K562 (cell line): ENCODE results near the gene DNAI7. TPM values are rescaled to one million over a fixed set of nuclear protein-coding genes. Genes with fewer than 3 reads are reported as not detected.

ENCODE experiments used
- BDP1 ChIP-seq: IDR thresholded peaks from 3 replicates; pipeline ENCODE4 v1.6.1; 2011; ENCODE audit not compliant: insufficient read length, insufficient read depth
- CBX2 ChIP-seq: fragments of 200-600 bp; sonication (generic); IDR thresholded peaks from one replicate; pipeline ENCODE4 v1.6.1; 2012; ENCODE audit warnings: mild to moderate bottlenecking, low read length, inconsistent platforms; ENCODE audit not compliant: insufficient read depth, poor library complexity, severe bottlenecking
- CHCHD3 ChIP-seq: fragments of 250-450 bp; sonication (Bioruptor Pico); IDR thresholded peaks from 2 replicates; pipeline ENCODE4 v2.1.2; 2022; ENCODE audit warnings: mild to moderate bottlenecking
- ETS1 ChIP-seq: conservative IDR thresholded peaks from 2 replicates; pipeline ENCODE4 v1.6.1; 2011; ENCODE audit warnings: low read depth, mild to moderate bottlenecking, low read length; ENCODE audit not compliant: control insufficient read depth
- GATA2 ChIP-seq: sonication (generic); formaldehyde crosslinking; IDR thresholded peaks from 2 replicates; pipeline ENCODE4 v1.4.0; 2020; ENCODE audit warnings: mild to moderate bottlenecking, missing genetic modification reagents
- NFE2 ChIP-seq: IDR thresholded peaks from 2 replicates; pipeline ENCODE4 v1.6.1; 2014; ENCODE audit warnings: antibody characterized with exemption, low read depth
- PATZ1 ChIP-seq: fragments of 250-450 bp; sonication (Bioruptor Pico); IDR thresholded peaks from 2 replicates; pipeline ENCODE4 v1.5.0; 2020; ENCODE audit warnings: mild to moderate bottlenecking, borderline replicate concordance
- PKNOX1 ChIP-seq: fragments of 450-650 bp; IDR thresholded peaks from 2 replicates; pipeline ENCODE4 v1.6.1; 2016
- ZBTB7A ChIP-seq: IDR thresholded peaks from 2 replicates; pipeline ENCODE4 v1.6.1; 2011; ENCODE audit warnings: low read depth, mild to moderate bottlenecking, low read length, moderate library complexity, borderline replicate concordance; ENCODE audit not compliant: control insufficient read depth
- ZNF431 ChIP-seq: sonication (generic); formaldehyde crosslinking; IDR thresholded peaks from 2 replicates; pipeline ENCODE4 v1.8.0; 2022; ENCODE audit warnings: mild to moderate bottlenecking, missing genetic modification reagents
- ZNF583 ChIP-seq: fragments of 250-450 bp; sonication (Bioruptor Pico); IDR thresholded peaks from 2 replicates; pipeline ENCODE4 v1.4.0; 2020
- ZNF764 ChIP-seq: fragments of 250-450 bp; sonication (Bioruptor Pico); IDR thresholded peaks from 2 replicates; pipeline ENCODE4 v1.4.0; 2020; ENCODE audit warnings: low read depth, mild to moderate bottlenecking, moderate library complexity
- polyA plus RNA-seq, 8 experiments: library from polyadenylated mRNA; depleted of rRNA in 4 of 8; stranded (reverse) in 5 of 8; unstranded in 3 of 8; fragments of >200 nt; fragmentation: Nextera tagmentation in 2 of 8; fragmentation: Illumina TruSeq in 1 of 8; extraction: Ambion mirVana in 2 of 8; extraction: Trizol in 1 of 8; gene quantifications; 2 replicates each; pipeline versions ENCODE4 v1.2.1 to v1.2.3, GENCODE V29; 2011 to 2014; ENCODE audit warnings: inconsistent platforms in 1 of 8, missing spikeins in 1 of 8
- total RNA-seq, 7 experiments: library from RNA; depleted of rRNA in 6 of 7; stranded (reverse); fragments of >200 nt in 6 of 7; fragmentation: Illumina TruSeq in 2 of 7; extraction: Trizol in 2 of 7; gene quantifications; 2 replicates each; pipeline versions ENCODE4 v1.2.1 to v1.2.3, GENCODE V29; 2011 to 2021; ENCODE audit warnings: low replicate concordance in 1 of 7

DNAI7 gene
- total and polyA plus RNA-seq, 9 of the 15 experiments (the other 6 are each of a cell fraction or from before 2014, with no cell fraction given): 0.06 to 0.76 (median 0.17) TPM; not detected in 1

GRCh38 chr12:25135531-25136154 is 59.3 kb downstream of the DNAI7 start (continued):
- no peak for TF ChIP-seq ZNF431 (CRISPR knock-in tag)
- no peak for TF ChIP-seq CBX2
- no peak for TF ChIP-seq CHCHD3 (CRISPR knock-in tag)
- no peak for TF ChIP-seq PATZ1 (CRISPR knock-in tag)
- no peak for TF ChIP-seq PKNOX1
- TF ChIP-seq ETS1: no peak
- TF ChIP-seq ZNF583: no peak
- TF ChIP-seq ZNF764 (CRISPR knock-in tag): no peak
- no peak for TF ChIP-seq GATA2
- TF ChIP-seq BDP1: no peak
- TF ChIP-seq NFE2: no peak
- TF ChIP-seq ZBTB7A: no peak
